Measurements from ENCODE around the gene IFITM1.

IFITM1 gene

GRCh38 chr11:350723-351255 is 36.9 kb downstream of the IFITM1 start:
- H2AFZ ChIP-seq (ENCODE audit: low read length): no peak overlapping the region
- H3K79me2 ChIP-seq (ENCODE audit: insufficient read depth, low read length): no peaks in the 10 kb centered on the region
- H3K4me2 ChIP-seq (ENCODE audit: low read length): no peak overlapping the region; the same call in 1 of the 2 replicates
- no peaks in the 10 kb centered on the region for H3K9me2 ChIP-seq (ENCODE audit: low read depth, low read length)
- H3K36me3 ChIP-seq (ENCODE audit: insufficient read depth, low read length): no peaks in the 10 kb centered on the region
- H3K4me3 ChIP-seq (ENCODE audit: low read depth, low read length, poor library complexity, severe bottlenecking): no peak overlapping the region
- TF ChIP-seq CTCF (IDR thresholded peaks at IDR 0.05; ENCODE audit: low read length) (no peak), EZH2 (IDR thresholded peaks at IDR 0.05; ENCODE audit: borderline replicate concordance, low read length) (no peak)
- H4K20me1 ChIP-seq (ENCODE audit: insufficient read depth, low read length): no peaks in the 10 kb centered on the region
- H3K27me3 ChIP-seq (ENCODE audit: insufficient read depth, low read length): peaks cover 3% of the 10 kb centered on the region; the same call in 1 of the 2 replicates
- no peak overlapping the region for H3K9ac ChIP-seq (ENCODE audit: low read length)
- no peaks in the 10 kb centered on the region for H3F3A ChIP-seq (ENCODE audit: insufficient read depth, low read length)
- no peaks in the 10 kb centered on the region for H3K9me3 ChIP-seq (ENCODE audit: low read length)
- H3K4me1 ChIP-seq (ENCODE audit: insufficient read depth, low read length, severe bottlenecking): peaks cover 14% of the 10 kb centered on the region
- no peak overlapping the region for H3K27ac ChIP-seq (ENCODE audit: low read depth, low read length, poor library complexity, severe bottlenecking)

GRCh38 chr11:351411-351810 is 37.6 kb downstream of the IFITM1 start:
- Histone ChIP-seq H3K9me3 (ENCODE audit: low read length) (no peaks in the 10 kb centered on the region), H3K9me2 (ENCODE audit: low read depth, low read length) (no peaks in the 10 kb centered on the region), H3K4me3 (ENCODE audit: low read depth, low read length, poor library complexity, severe bottlenecking) (no peak overlapping the region), H3K9ac (ENCODE audit: low read length) (no peak overlapping the region), H3F3A (ENCODE audit: insufficient read depth, low read length) (no peaks in the 10 kb centered on the region), H3K4me2 (ENCODE audit: low read length) (no peak overlapping the region), H4K20me1 (ENCODE audit: insufficient read depth, low read length) (no peaks in the 10 kb centered on the region), H3K79me2 (ENCODE audit: insufficient read depth, low read length) (no peaks in the 10 kb centered on the region), H3K27me3 (ENCODE audit: insufficient read depth, low read length) (peaks cover 3% of the 10 kb centered on the region; the same call in 1 of the 2 replicates), H2AFZ (ENCODE audit: low read length) (no peak overlapping the region), H3K36me3 (ENCODE audit: insufficient read depth, low read length) (no peaks in the 10 kb centered on the region), H3K4me1 (ENCODE audit: insufficient read depth, low read length, severe bottlenecking) (peaks cover 17% of the 10 kb centered on the region), H3K27ac (ENCODE audit: low read depth, low read length, poor library complexity, severe bottlenecking) (no peak overlapping the region)
- no peak for TF ChIP-seq CTCF (IDR thresholded peaks at IDR 0.05; ENCODE audit: low read length)
- no peak for TF ChIP-seq EZH2 (IDR thresholded peaks at IDR 0.05; ENCODE audit: borderline replicate concordance, low read length)

GRCh38 chr11:352456-353031 is 38.7 kb downstream of the IFITM1 start:
- no peak overlapping the region for H3K9ac ChIP-seq (ENCODE audit: low read length)
- no peak for TF ChIP-seq CTCF (IDR thresholded peaks at IDR 0.05; ENCODE audit: low read length)
- TF ChIP-seq EZH2 (IDR thresholded peaks at IDR 0.05; ENCODE audit: borderline replicate concordance, low read length): no peak
- H3K36me3 ChIP-seq (ENCODE audit: insufficient read depth, low read length): no peaks in the 10 kb centered on the region
- no peaks in the 10 kb centered on the region for H3F3A ChIP-seq (ENCODE audit: insufficient read depth, low read length)
- H4K20me1 ChIP-seq (ENCODE audit: insufficient read depth, low read length): no peaks in the 10 kb centered on the region
- H3K4me3 ChIP-seq (ENCODE audit: low read depth, low read length, poor library complexity, severe bottlenecking): no peak overlapping the region
- H3K4me2 ChIP-seq (ENCODE audit: low read length): no peak overlapping the region
- H3K9me2 ChIP-seq (ENCODE audit: low read depth, low read length): no peaks in the 10 kb centered on the region
- no peaks in the 10 kb centered on the region for H3K79me2 ChIP-seq (ENCODE audit: insufficient read depth, low read length)
- peaks cover 3% of the 10 kb centered on the region; the same call in 1 of the 2 replicates for H3K27me3 ChIP-seq (ENCODE audit: insufficient read depth, low read length)
- no peak overlapping the region for H2AFZ ChIP-seq (ENCODE audit: low read length)
- no peaks in the 10 kb centered on the region for H3K9me3 ChIP-seq (ENCODE audit: low read length)
- peaks cover 17% of the 10 kb centered on the region for H3K4me1 ChIP-seq (ENCODE audit: insufficient read depth, low read length, severe bottlenecking)
- H3K27ac ChIP-seq (ENCODE audit: low read depth, low read length, poor library complexity, severe bottlenecking): no peak overlapping the region
